ENCODE measurements around the gene ZNF423. TPM values are rescaled to one million over a fixed set of nuclear protein-coding genes. Genes with fewer than 3 reads are reported as not detected.
A peak's percentile ranks its signal among the peaks of the same experiment; 100 is the strongest.

Gene ZNF423
- total and polyA plus RNA-seq, 2 experiments from 2014 or later = 14.9 to 41.8 TPM

DNA sequence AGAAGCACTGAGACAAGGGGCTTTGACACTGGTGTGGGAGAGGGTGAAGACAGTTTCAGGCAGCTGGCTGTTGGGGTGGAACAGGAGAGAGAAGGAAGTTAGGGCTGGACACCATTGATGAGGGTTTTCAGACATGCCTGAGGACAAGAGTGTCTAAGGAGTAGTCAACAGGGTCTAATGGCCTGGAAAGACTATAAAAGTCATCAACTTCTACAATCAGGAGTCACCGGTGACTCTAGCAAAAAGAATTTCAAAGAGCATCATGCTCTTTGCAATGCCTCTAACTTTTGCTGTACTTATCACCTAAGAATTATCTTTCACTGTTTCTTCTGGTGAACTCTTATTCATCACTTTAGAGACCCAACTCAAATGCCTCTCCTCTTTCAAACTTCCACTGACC is 268.4 kb downstream of the ZNF423 start:
- no peaks in the 10 kb centered on the region for H3K79me2 ChIP-seq (replicated peaks; ENCODE audit: insufficient read depth)
- H3K27me3 ChIP-seq (ENCODE audit: insufficient read depth) = no peaks in the 10 kb centered on the region
- peaks cover 47% of the 10 kb centered on the region for H3K4me1 Mint-ChIP-seq
- no peaks in the 10 kb centered on the region for H3F3A ChIP-seq (replicated peaks; ENCODE audit: low read depth)
- no peak overlapping the region for H2AFZ ChIP-seq
- no peaks in the 10 kb centered on the region; the same call in 1 of the 2 replicates for H3K4me1 ChIP-seq (ENCODE audit: insufficient read depth)
- H3K4me3 Mint-ChIP-seq = no peak overlapping the region
- H3K27ac ChIP-seq (ENCODE audit: low read depth) = no peak overlapping the region
- no peaks in the 10 kb centered on the region for H3K36me3 Mint-ChIP-seq (ENCODE audit: low read depth)
- no peak for ATAC-seq
- H3K4me3 ChIP-seq = no peak overlapping the region
- no peak overlapping the region for H3K4me2 ChIP-seq
- 0 out of 2 replicates have a peak overlapping the region, but pooled peaks have one; percentile 3 for H3K27ac Mint-ChIP-seq
- DNase-seq (ENCODE audit: low spot score) = no peak
- H4K20me1 ChIP-seq (replicated peaks; ENCODE audit: insufficient read depth) = no peaks in the 10 kb centered on the region
- H3K27me3 Mint-ChIP-seq (ENCODE audit: insufficient read depth, low read depth, poor library complexity) = peaks cover 9% of the 10 kb centered on the region
- TF ChIP-seq CREB1 (CRISPR knock-in tag; IDR thresholded peaks at IDR 0.05; ENCODE audit: low read depth) (no peak), CTCF (conservative IDR thresholded peaks at IDR 0.05; ENCODE audit: low read depth in 2 of 2) (no peak), ZNF331 (CRISPR knock-in tag; IDR thresholded peaks at IDR 0.05; ENCODE audit: low read depth) (no peak), EZH2 (IDR thresholded peaks at IDR 0.05; ENCODE audit: low read depth, unreplicated experiment) (no peak), JUNB (IDR thresholded peaks at IDR 0.05; ENCODE audit: unreplicated experiment) (no peak), EZH2phosphoT487 (IDR thresholded peaks at IDR 0.05; ENCODE audit: unreplicated experiment) (no peak), ZNF462 (CRISPR knock-in tag; IDR thresholded peaks at IDR 0.05) (no peak), ZNF114 (CRISPR knock-in tag; IDR thresholded peaks at IDR 0.05) (no peak), POLR2AphosphoS5 (IDR thresholded peaks at IDR 0.05; ENCODE audit: low read depth) (no peak), NANOG (IDR thresholded peaks at IDR 0.05; ENCODE audit: borderline replicate concordance) (no peak), ETS1 (IDR thresholded peaks at IDR 0.05) (no peak), STAT1 (IDR thresholded peaks at IDR 0.05; ENCODE audit: unreplicated experiment) (no peak)
- TF ChIP-seq, protein P1, sequence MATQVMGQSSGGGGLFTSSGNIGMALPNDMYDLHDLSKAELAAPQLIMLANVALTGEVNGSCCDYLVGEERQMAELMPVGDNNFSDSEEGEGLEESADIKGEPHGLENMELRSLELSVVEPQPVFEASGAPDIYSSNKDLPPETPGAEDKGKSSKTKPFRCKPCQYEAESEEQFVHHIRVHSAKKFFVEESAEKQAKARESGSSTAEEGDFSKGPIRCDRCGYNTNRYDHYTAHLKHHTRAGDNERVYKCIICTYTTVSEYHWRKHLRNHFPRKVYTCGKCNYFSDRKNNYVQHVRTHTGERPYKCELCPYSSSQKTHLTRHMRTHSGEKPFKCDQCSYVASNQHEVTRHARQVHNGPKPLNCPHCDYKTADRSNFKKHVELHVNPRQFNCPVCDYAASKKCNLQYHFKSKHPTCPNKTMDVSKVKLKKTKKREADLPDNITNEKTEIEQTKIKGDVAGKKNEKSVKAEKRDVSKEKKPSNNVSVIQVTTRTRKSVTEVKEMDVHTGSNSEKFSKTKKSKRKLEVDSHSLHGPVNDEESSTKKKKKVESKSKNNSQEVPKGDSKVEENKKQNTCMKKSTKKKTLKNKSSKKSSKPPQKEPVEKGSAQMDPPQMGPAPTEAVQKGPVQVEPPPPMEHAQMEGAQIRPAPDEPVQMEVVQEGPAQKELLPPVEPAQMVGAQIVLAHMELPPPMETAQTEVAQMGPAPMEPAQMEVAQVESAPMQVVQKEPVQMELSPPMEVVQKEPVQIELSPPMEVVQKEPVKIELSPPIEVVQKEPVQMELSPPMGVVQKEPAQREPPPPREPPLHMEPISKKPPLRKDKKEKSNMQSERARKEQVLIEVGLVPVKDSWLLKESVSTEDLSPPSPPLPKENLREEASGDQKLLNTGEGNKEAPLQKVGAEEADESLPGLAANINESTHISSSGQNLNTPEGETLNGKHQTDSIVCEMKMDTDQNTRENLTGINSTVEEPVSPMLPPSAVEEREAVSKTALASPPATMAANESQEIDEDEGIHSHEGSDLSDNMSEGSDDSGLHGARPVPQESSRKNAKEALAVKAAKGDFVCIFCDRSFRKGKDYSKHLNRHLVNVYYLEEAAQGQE (IDR thresholded peaks at IDR 0.05; ENCODE audit: unreplicated experiment) = no peak
- H3K9me3 Mint-ChIP-seq = peaks cover 3% of the 10 kb centered on the region; the same call in 2 of the 3 replicates
- H3K9me2 ChIP-seq (ENCODE audit: insufficient read depth) = no peaks in the 10 kb centered on the region; the same call in 1 of the 2 replicates
- H3K36me3 ChIP-seq (ENCODE audit: insufficient read depth) = no peaks in the 10 kb centered on the region
